Duodenal mucosa (tissue), 2 donors: ENCODE results near the gene HEXIM1.
A peak's percentile ranks its signal among the peaks of the same experiment; 100 is the strongest.

ENCODE experiments used
- H3K27ac ChIP-seq: one replicate; pipeline ENCODE4 v1.7.0; 2013; ENCODE audit warnings: low read depth, low read length
- H3K27me3 ChIP-seq, 2 donors: one replicate each; pipeline ENCODE4 v1.7.0; 2013; ENCODE audit warnings: low read length in 2 of 2, control low read depth in 1 of 2; ENCODE audit not compliant: insufficient read depth in 2 of 2, control insufficient read depth in 1 of 2
- H3K36me3 ChIP-seq, 2 donors: one replicate each; pipeline ENCODE4 v1.7.0; 2013; ENCODE audit warnings: low read length in 2 of 2, control low read depth in 1 of 2; ENCODE audit not compliant: insufficient read depth in 2 of 2, control insufficient read depth in 1 of 2
- H3K4me1 ChIP-seq, 2 donors: one replicate each; pipeline ENCODE4 v1.7.0; 2013; ENCODE audit warnings: low read length in 2 of 2, control low read depth in 1 of 2; ENCODE audit not compliant: insufficient read depth in 2 of 2, control insufficient read depth in 1 of 2
- H3K4me3 ChIP-seq, 2 donors: one replicate each; pipeline ENCODE4 v1.7.0; 2013; ENCODE audit warnings: low read length in 2 of 2, low read depth in 1 of 2
- H3K9ac ChIP-seq, 2 donors: one replicate each; pipeline ENCODE4 v1.7.0; 2013; ENCODE audit warnings: low read length in 2 of 2, low read depth in 1 of 2
- H3K9me3 ChIP-seq, 2 donors: one replicate each; pipeline ENCODE4 v1.7.0; 2013; ENCODE audit warnings: low read length in 2 of 2, control low read depth in 1 of 2; ENCODE audit not compliant: control insufficient read depth in 1 of 2

The HEXIM1 gene

GRCh38 chr17:45146890-45147580 is 1.2 kb upstream of the HEXIM1 start:
- Histone ChIP-seq H3K27me3 (no peaks in the 10 kb centered on the region), H3K36me3 (no peaks in the 10 kb centered on the region), H3K9me3 (no peaks in the 10 kb centered on the region)

GRCh38 chr17:45147581-45148182 is 593 bp upstream of the HEXIM1 start:
- Histone ChIP-seq H3K4me3 (peak overlapping the region; percentile 84 to 89), H3K9ac (peak overlapping the region; percentile 81 to 87), H3K27me3 (no peaks in the 10 kb centered on the region), H3K4me1 (peaks cover 39 to 42% of the 10 kb centered on the region in 2 donors), H3K27ac (peak overlapping the region; percentile 95), H3K36me3 (no peaks in the 10 kb centered on the region), H3K9me3 (no peaks in the 10 kb centered on the region)

More at GRCh38 chr17:45146890-45147580, 1.2 kb upstream of the HEXIM1 start:
- H3K27ac ChIP-seq, result peak overlapping the region; percentile 95
- H3K4me3 ChIP-seq, result peak overlapping the region; percentile 84 to 89
- peaks cover 39 to 42% of the 10 kb centered on the region in 2 donors for H3K4me1 ChIP-seq
- H3K9ac ChIP-seq, result peak overlapping the region; percentile 87 to 94

- peak overlapping the region; percentile 89 for H3K27ac ChIP-seq
- H3K9me3 ChIP-seq, result no peaks in the 10 kb centered on the region
- H3K4me3 ChIP-seq, result peak overlapping the region; percentile 82 to 97
- peak overlapping the region; percentile 86 to 96 for H3K9ac ChIP-seq
- H3K27me3 ChIP-seq, result no peaks in the 10 kb centered on the region
- no peaks in the 10 kb centered on the region for H3K36me3 ChIP-seq
- peaks cover 37 to 39% of the 10 kb centered on the region in 2 donors for H3K4me1 ChIP-seq
These were observed 878 bp downstream of the HEXIM1 start for GRCh38 chr17:45149037-45149668.

- H3K27ac ChIP-seq, result peak overlapping the region; percentile 89
- peak overlapping the region; percentile 82 to 97 for H3K4me3 ChIP-seq
- no peaks in the 10 kb centered on the region for H3K9me3 ChIP-seq
- peaks cover 32 to 34% of the 10 kb centered on the region in 2 donors for H3K4me1 ChIP-seq
- peak overlapping the region; percentile 86 to 96 for H3K9ac ChIP-seq
- H3K36me3 ChIP-seq, result no peaks in the 10 kb centered on the region
- no peaks in the 10 kb centered on the region for H3K27me3 ChIP-seq
These were observed 1.7 kb downstream of the HEXIM1 start for GRCh38 chr17:45149669-45150664.

- Histone ChIP-seq H3K4me3 (peak overlapping the region; percentile 82 to 97), H3K9me3 (no peaks in the 10 kb centered on the region), H3K4me1 (peaks cover 24 to 29% of the 10 kb centered on the region in 2 donors), H3K27ac (no peak overlapping the region), H3K9ac (peak overlapping the region; percentile 16 to 52), H3K27me3 (no peaks in the 10 kb centered on the region), H3K36me3 (no peaks in the 10 kb centered on the region)
These were observed 2.9 kb downstream of the HEXIM1 start for GRCh38 chr17:45150911-45151809.

GRCh38 chr17:45155029-45155428 is 6.8 kb downstream of the HEXIM1 start:
- no peak overlapping the region for H3K9ac ChIP-seq

GRCh38 chr17:45155483-45155882 is 7.2 kb downstream of the HEXIM1 start:
- Histone ChIP-seq H3K27ac (no peak overlapping the region), H3K4me3 (no peak overlapping the region), H3K4me1 (peaks cover 32 to 36% of the 10 kb centered on the region in 2 donors), H3K9ac (no peak overlapping the region), H3K36me3 (no peaks in the 10 kb centered on the region), H3K9me3 (no peaks in the 10 kb centered on the region), H3K27me3 (no peaks in the 10 kb centered on the region)

More at GRCh38 chr17:45155029-45155428, 6.8 kb downstream of the HEXIM1 start:
- no peak overlapping the region for H3K4me3 ChIP-seq
- no peaks in the 10 kb centered on the region for H3K36me3 ChIP-seq
- H3K4me1 ChIP-seq, result peaks cover 31 to 34% of the 10 kb centered on the region in 2 donors
- H3K27me3 ChIP-seq, result no peaks in the 10 kb centered on the region
- H3K9me3 ChIP-seq, result no peaks in the 10 kb centered on the region
- H3K27ac ChIP-seq, result no peak overlapping the region

- H3K27ac ChIP-seq, result no peak overlapping the region
These were observed 8.0 kb downstream of the HEXIM1 start for GRCh38 chr17:45156242-45156641.

More at GRCh38 chr17:45156242-45156641, 8.0 kb downstream of the HEXIM1 start:
- H3K27me3 ChIP-seq, result no peaks in the 10 kb centered on the region
- H3K9me3 ChIP-seq, result peaks cover 0 to 2% of the 10 kb centered on the region in 2 donors
- H3K4me1 ChIP-seq, result peaks cover 25 to 28% of the 10 kb centered on the region in 2 donors
- H3K36me3 ChIP-seq, result no peaks in the 10 kb centered on the region
- H3K9ac ChIP-seq, result no peak overlapping the region
- no peak overlapping the region for H3K4me3 ChIP-seq
